Activated gamma-delta T cell treated with anti-CD3 and anti-CD28 coated beads, Interleukin-2, amount 50 U/mL, for 16 hours (primary cell): ENCODE data around the gene TEX55.
"Not testable (repeated sequence)": the region's sequence is repeated elsewhere in the genome, so short reads cannot be mapped to it uniquely, and the experiment has no call there.

Experiments used
- DNase-seq: peaks from one replicate; pipeline ENCODE4 v3.0.0-alpha.2; 2020; ENCODE audit warnings: low read depth

TEX55 gene

GRCh38 chr3:119145500-119146167, at the start of gene TEX55:
Gene TEX55 (plus strand): TSS chr3:119146165. CDS start chr3:119146190, 25 bp downstream.
- DNase-seq = no peak

GRCh38 chr3:119098003-119098402, 48.0 kb upstream of the TEX55 start:
- no peak for DNase-seq

- no peak for DNase-seq
Observed at GRCh38 chr3:119098619-119099222, 47.2 kb upstream of the TEX55 start.

GRCh38 chr3:119099785-119100184, 46.2 kb upstream of the TEX55 start:
- no peak for DNase-seq

GRCh38 chr3:119104031-119104430, 41.9 kb upstream of the TEX55 start:
- DNase-seq = no peak

GRCh38 chr3:119118330-119118729, 27.6 kb upstream of the TEX55 start:
- not testable (repeated sequence) for DNase-seq

GRCh38 chr3:119120480-119120879, 25.5 kb upstream of the TEX55 start:
- no peak for DNase-seq

- no peak for DNase-seq
Observed at GRCh38 chr3:119122350-119122749, 23.6 kb upstream of the TEX55 start.

GRCh38 chr3:119125342-119125741, 20.6 kb upstream of the TEX55 start:
- no peak for DNase-seq

GRCh38 chr3:119125742-119126504, 20.0 kb upstream of the TEX55 start:
- DNase-seq = no peak

GRCh38 chr3:119130291-119130690, 15.7 kb upstream of the TEX55 start:
- not testable (repeated sequence) for DNase-seq

- DNase-seq = not testable (repeated sequence)
Observed at GRCh38 chr3:119132291-119132690, 13.7 kb upstream of the TEX55 start.

GRCh38 chr3:119139360-119139759, 6.6 kb upstream of the TEX55 start:
- DNase-seq = not testable (repeated sequence)

- DNase-seq = no peak
Observed at GRCh38 chr3:119140466-119140865, 5.5 kb upstream of the TEX55 start.

GRCh38 chr3:119145128-119145499, 851 bp upstream of the TEX55 start:
- DNase-seq = no peak

GRCh38 chr3:119146578-119147375, 812 bp downstream of the TEX55 start:
- no peak for DNase-seq

GRCh38 chr3:119147494-119147893, 1.5 kb downstream of the TEX55 start:
- no peak for DNase-seq

GRCh38 chr3:119148493-119149180, 2.7 kb downstream of the TEX55 start:
- no peak for DNase-seq

GRCh38 chr3:119149484-119149883, 3.5 kb downstream of the TEX55 start:
- DNase-seq = no peak

GRCh38 chr3:119156868-119157267, 10.9 kb downstream of the TEX55 start:
- no peak for DNase-seq

GRCh38 chr3:119157971-119158370, 12.0 kb downstream of the TEX55 start:
- DNase-seq = no peak

- DNase-seq = no peak
Observed at GRCh38 chr3:119160361-119160760, 14.4 kb downstream of the TEX55 start.
